Measurements from ENCODE around the gene LRRC26. TPM values are rescaled to one million over a fixed set of nuclear protein-coding genes. Genes with fewer than 3 reads are reported as not detected.

LRRC26 gene
- total and polyA plus RNA-seq, 2 experiments from 2014 or later, result 2.3 TPM; not detected in 1

DNA sequence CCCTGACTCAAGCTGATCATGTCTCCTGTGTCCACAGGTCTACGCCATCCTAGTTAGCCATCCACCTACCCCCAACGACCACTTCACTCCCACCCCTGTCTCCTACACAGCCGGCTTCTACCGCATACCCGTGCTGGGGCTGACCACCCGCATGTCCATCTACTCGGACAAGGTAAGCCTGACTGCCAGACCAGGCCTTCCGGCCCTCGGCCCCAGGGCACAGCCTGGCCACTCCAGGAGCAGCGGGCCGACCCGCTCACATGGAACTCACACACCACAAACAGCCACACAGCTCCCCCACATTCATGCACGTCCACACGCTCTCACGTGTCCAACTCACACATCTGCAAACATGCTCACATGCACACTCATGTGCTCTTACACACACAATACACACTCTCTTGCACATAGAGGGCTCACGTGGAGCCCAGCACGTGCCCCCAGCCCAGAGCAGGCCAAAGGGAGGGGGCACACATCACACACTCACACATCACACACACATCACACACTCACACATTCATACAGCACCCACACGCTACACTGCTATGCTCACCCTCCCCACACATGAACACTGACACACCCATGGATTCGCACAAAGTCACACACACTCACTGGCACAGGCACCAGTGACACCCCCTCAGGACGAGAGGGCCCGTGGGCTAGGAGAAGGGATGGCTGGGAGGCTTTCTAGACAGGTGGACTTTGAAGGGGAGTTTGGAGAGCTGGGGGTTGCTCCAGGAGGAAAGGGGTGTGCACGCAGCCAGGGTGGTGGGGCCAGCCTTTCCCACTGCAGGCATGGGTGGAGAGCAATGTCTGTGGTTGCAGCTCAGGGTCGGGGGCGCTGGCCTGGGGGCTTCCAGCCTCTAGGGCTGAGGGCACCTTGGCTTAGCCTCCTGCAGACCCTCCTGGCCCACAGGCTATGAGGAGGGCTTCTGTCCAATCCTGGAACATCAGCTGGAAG lies 27.6 kb downstream of the LRRC26 start:
- TF ChIP-seq, protein P1, sequence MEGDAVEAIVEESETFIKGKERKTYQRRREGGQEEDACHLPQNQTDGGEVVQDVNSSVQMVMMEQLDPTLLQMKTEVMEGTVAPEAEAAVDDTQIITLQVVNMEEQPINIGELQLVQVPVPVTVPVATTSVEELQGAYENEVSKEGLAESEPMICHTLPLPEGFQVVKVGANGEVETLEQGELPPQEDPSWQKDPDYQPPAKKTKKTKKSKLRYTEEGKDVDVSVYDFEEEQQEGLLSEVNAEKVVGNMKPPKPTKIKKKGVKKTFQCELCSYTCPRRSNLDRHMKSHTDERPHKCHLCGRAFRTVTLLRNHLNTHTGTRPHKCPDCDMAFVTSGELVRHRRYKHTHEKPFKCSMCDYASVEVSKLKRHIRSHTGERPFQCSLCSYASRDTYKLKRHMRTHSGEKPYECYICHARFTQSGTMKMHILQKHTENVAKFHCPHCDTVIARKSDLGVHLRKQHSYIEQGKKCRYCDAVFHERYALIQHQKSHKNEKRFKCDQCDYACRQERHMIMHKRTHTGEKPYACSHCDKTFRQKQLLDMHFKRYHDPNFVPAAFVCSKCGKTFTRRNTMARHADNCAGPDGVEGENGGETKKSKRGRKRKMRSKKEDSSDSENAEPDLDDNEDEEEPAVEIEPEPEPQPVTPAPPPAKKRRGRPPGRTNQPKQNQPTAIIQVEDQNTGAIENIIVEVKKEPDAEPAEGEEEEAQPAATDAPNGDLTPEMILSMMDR (IDR thresholded peaks at IDR 0.05; ENCODE audit: low read depth, low read length), result no peak
- peaks cover 87% of the 10 kb centered on the region for H3K27me3 ChIP-seq
- no peaks in the 10 kb centered on the region for H3K9me3 ChIP-seq (ENCODE audit: low read depth)
- no peak overlapping the region for H3K4me3 ChIP-seq
- no peaks in the 10 kb centered on the region for H3K4me1 ChIP-seq (ENCODE audit: low read depth)
- no peak for DNase-seq (ENCODE audit: low read depth in 1 of 2, low spot score in 1 of 2)
- H3K36me3 ChIP-seq, result no peaks in the 10 kb centered on the region
- H3K27ac ChIP-seq, result no peak overlapping the region

- Histone ChIP-seq H3K27ac (no peak overlapping the region), H3K4me3 (no peak overlapping the region), H3K9me3 (ENCODE audit: low read depth) (no peaks in the 10 kb centered on the region), H3K36me3 (no peaks in the 10 kb centered on the region), H3K27me3 (peaks cover 92% of the 10 kb centered on the region), H3K4me1 (ENCODE audit: low read depth) (no peaks in the 10 kb centered on the region)
- no peak for DNase-seq (ENCODE audit: low read depth in 1 of 2, low spot score in 1 of 2)
- TF ChIP-seq, protein P1 (IDR thresholded peaks at IDR 0.05; ENCODE audit: low read depth, low read length), result no peak
Measured at GRCh38 chr9:137141050-137141810, 28.6 kb downstream of the LRRC26 start.

DNA sequence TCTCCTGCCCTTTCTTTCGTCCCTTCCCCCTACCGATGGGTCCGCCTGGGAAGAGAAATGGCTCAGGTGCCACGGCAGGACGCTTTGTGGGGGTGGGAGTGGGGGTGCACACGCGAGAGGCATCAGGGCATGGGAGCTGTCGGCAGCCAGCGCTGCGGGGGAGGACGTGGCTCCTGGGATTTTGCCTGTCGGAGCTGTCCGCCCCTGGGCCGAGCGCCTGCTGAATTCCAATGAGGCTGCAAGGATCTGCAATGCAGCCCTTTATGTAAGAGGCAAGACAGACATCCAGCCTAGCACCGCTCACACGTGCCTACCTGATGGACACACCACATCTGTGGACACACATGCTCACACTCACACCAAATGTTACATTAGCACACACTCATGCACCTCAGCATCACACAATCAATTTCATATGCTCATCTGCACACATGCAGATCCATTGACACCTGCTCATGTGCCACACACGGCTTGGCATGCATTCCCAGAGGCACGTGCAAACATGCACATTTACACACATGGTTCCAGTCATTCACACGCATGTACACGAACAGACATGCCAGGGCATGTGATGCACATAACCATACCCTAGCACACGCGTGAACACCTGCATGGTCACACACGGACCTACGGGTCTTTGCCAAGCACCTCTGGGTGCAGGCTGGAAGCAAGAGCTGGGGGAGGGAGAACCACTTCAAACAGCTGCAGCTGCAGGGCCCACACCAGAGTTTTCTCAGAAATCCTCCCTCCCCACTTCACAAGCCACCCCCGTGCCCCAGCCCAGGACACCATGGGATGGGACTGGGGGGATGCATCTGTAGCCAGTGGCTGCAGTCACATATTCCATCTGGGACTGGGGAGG lies 29.5 kb downstream of the LRRC26 start:
- TF ChIP-seq, protein P1 (IDR thresholded peaks at IDR 0.05; ENCODE audit: low read depth, low read length), result no peak

DNA sequence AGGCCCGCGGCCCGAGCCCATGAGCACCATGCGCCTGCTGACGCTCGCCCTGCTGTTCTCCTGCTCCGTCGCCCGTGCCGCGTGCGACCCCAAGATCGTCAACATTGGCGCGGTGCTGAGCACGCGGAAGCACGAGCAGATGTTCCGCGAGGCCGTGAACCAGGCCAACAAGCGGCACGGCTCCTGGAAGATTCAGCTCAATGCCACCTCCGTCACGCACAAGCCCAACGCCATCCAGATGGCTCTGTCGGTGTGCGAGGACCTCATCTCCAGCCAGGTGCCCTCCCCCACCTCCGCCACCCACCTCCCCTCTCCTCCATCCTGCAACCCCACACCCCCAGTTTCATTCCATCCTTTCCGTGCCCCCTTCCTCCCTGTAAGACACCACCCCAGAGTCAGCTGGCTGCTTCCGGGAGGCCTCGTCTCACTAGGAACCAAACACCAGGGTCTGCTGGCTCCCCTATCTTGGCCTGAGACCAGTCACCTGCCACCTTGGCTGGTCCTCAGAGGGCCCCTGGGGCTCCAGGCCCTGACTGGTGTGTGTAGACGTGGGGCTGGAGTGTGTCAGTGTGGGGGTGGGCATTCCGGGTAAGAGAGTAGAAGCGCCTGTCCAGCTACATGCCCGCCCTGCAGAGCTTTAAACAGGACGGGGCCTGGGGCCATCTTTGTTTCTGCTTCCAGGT lies 30.2 kb downstream of the LRRC26 start:
- H3K9me3 ChIP-seq (ENCODE audit: low read depth), result no peaks in the 10 kb centered on the region
- no peaks in the 10 kb centered on the region for H3K36me3 ChIP-seq
- no peaks in the 10 kb centered on the region for H3K4me1 ChIP-seq (ENCODE audit: low read depth)
- no peak overlapping the region for H3K27ac ChIP-seq
- TF ChIP-seq, protein P1 (IDR thresholded peaks at IDR 0.05; ENCODE audit: low read depth, low read length), result no peak
- H3K4me3 ChIP-seq, result no peak overlapping the region
- peaks cover 100% of the 10 kb centered on the region for H3K27me3 ChIP-seq
- no peak for DNase-seq (ENCODE audit: low read depth in 1 of 2, low spot score in 1 of 2)

More for the DNA sequence above, 29.5 kb downstream of the LRRC26 start:
- H3K27ac ChIP-seq, result no peak overlapping the region
- DNase-seq (ENCODE audit: low read depth in 1 of 2, low spot score in 1 of 2), result peak; percentile 17 to 56
- no peaks in the 10 kb centered on the region for H3K9me3 ChIP-seq (ENCODE audit: low read depth)
- peaks cover 92% of the 10 kb centered on the region for H3K27me3 ChIP-seq
- H3K4me1 ChIP-seq (ENCODE audit: low read depth), result no peaks in the 10 kb centered on the region
- H3K36me3 ChIP-seq, result no peaks in the 10 kb centered on the region
- H3K4me3 ChIP-seq, result no peak overlapping the region
